GM19455 (cell line): ENCODE results near the gene PROB1.
"Not testable (repeated sequence)": the region's sequence is repeated elsewhere in the genome, so short reads cannot be mapped to it uniquely, and the experiment has no call there.

Experiments
- ATAC-seq: cut with Tn5 transposase; IDR thresholded peaks from one replicate; pipeline ENCODE4 v1.9.1; 2021; ENCODE audit not compliant: unreplicated experiment

PROB1 gene

GRCh38 chr5:139381837-139382761 lies 12.8 kb downstream of the PROB1 start:
- ATAC-seq = no peak

- no peak for ATAC-seq
These were observed 15.1 kb downstream of the PROB1 start for GRCh38 chr5:139379626-139380449.

GRCh38 chr5:139378941-139379361 lies 16.0 kb downstream of the PROB1 start:
- no peak for ATAC-seq

GRCh38 chr5:139378101-139378825 lies 16.6 kb downstream of the PROB1 start:
- no peak for ATAC-seq

GRCh38 chr5:139377226-139377625 lies 17.7 kb downstream of the PROB1 start:
- no peak for ATAC-seq

- no peak for ATAC-seq
These were observed 18.5 kb downstream of the PROB1 start for GRCh38 chr5:139376364-139376763.

- no peak for ATAC-seq
These were observed 20.0 kb downstream of the PROB1 start for GRCh38 chr5:139374909-139375308.

- ATAC-seq = no peak
These were observed 23.1 kb downstream of the PROB1 start for GRCh38 chr5:139371482-139372435.

GRCh38 chr5:139369181-139369580 lies 25.7 kb downstream of the PROB1 start:
- no peak for ATAC-seq

GRCh38 chr5:139368613-139369012 lies 26.3 kb downstream of the PROB1 start:
- ATAC-seq = no peak

- no peak for ATAC-seq
These were observed 30.4 kb downstream of the PROB1 start for GRCh38 chr5:139364466-139364865.

GRCh38 chr5:139363937-139364336 lies 31.0 kb downstream of the PROB1 start:
- no peak for ATAC-seq

- no peak for ATAC-seq
These were observed 33.0 kb downstream of the PROB1 start for GRCh38 chr5:139361835-139362429.

- ATAC-seq = no peak
These were observed 34.5 kb downstream of the PROB1 start for GRCh38 chr5:139360384-139360783.

GRCh38 chr5:139358064-139358463 lies 36.8 kb downstream of the PROB1 start:
- no peak for ATAC-seq

- ATAC-seq = not testable (repeated sequence)
These were observed 39.0 kb downstream of the PROB1 start for GRCh38 chr5:139355900-139356299.

- no peak for ATAC-seq
These were observed 40.7 kb downstream of the PROB1 start for GRCh38 chr5:139354186-139354585.

- ATAC-seq = not testable (repeated sequence)
These were observed 47.0 kb downstream of the PROB1 start for GRCh38 chr5:139347863-139348262.

GRCh38 chr5:139345442-139345841 lies 49.5 kb downstream of the PROB1 start:
- ATAC-seq = not testable (repeated sequence)

GRCh38 chr5:139344177-139344576 lies 50.7 kb downstream of the PROB1 start:
- no peak for ATAC-seq
